AG08395 (cell line): ENCODE measurements around the gene WBP2NL.

Source experiments
- DNase-seq: peaks from one replicate; pipeline ENCODE4 v3.0.0; 2012; ENCODE audit warnings: mixed read lengths, low spot score

Gene WBP2NL

DNA sequence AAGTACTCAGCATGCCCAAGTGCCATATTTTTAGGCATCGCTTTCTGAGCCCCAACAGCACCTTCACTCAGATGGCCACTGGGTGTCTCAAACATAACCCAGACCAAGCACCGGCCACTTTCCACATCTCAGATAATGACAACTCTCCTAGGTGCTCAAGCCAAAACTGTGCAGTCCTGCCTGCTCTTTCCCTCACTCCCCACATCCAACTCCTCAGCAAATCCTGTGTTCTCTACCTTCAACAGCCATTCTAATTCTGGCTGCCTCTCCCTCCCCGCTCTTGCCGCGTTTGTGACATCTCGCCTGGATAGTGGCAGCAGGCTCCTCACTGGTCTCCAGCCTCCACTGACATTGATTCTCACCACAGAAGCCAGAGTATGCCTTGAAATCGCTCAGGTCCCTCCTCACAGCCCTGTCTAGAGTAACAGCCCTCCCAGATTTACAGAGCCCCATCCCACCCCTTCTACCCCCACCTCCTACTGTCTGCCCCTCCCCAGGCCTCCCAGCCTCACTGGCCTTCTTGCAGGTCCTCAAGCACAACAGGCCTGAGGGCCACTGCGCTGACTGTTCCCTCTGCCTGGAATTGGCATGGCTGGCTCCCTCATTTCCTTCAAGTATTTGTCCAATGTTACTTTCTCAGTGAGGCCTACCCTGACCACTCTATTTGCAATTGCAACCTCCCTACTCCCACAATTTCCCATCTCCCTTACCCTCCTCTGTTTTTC lies 74.2 kb downstream of the WBP2NL start:
- no peak for DNase-seq

DNA sequence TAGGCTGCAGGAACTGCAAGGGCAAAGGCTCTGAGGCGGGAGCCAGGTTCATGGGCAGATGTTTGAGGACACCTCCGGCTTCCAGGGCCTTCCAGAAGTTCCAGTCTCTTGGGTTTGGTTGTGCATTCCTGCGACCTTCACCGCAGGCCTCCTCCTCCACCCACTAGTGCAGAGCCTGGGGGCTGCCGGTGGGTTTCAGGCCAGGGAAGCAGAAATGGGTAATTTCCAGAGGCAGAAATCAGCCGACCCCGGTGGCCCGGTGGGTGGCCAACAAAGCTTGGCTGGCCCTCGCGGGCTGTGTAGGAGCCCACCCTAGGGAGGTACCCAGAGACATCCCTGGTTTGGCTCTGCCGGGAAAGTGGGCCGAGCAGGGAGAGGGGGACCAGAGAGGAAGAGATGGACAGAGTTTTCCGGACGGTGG lies 75.0 kb downstream of the WBP2NL start:
- no peak for DNase-seq

DNA sequence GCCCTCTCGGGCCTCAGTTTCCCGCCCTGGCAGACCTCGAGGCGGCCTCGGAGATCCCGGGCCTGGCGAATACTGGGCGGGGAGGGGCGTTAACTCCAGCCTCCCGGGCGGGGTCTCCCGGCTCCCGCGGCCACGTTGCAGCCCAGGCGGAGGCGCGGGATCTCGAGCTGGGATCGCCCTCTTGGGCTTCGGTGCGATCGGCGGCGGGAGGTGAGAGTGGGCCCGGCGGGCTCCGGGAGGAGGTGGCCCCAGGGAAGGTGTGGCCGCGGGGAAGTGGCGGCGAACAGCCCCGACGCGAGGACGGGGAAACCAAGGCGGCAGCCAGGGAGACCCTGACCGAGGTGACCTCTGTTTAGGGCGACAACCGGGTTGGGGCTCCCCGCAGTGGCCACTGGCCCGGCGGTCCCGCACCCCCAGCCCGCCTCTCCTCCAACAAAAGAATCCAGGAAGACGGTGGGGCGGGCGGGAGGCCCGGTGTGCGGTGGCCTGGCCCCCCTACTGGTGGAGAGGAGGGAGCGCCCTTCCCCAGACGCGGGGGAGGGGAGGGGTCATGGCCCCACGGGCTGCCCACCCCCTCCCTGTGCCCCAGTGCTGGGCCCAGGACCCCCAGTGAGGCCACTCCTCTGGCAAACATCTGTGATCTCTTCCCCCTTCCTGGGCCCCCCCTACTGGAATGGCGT lies 75.7 kb downstream of the WBP2NL start, which contains the start of gene PHETA2:
Gene PHETA2, plus strand, starts transcription at position 117 of the 680 bp plus-strand sequence. CDS start 3,046 bp downstream, outside the sequence.
- peak; percentile 50 for DNase-seq

DNA sequence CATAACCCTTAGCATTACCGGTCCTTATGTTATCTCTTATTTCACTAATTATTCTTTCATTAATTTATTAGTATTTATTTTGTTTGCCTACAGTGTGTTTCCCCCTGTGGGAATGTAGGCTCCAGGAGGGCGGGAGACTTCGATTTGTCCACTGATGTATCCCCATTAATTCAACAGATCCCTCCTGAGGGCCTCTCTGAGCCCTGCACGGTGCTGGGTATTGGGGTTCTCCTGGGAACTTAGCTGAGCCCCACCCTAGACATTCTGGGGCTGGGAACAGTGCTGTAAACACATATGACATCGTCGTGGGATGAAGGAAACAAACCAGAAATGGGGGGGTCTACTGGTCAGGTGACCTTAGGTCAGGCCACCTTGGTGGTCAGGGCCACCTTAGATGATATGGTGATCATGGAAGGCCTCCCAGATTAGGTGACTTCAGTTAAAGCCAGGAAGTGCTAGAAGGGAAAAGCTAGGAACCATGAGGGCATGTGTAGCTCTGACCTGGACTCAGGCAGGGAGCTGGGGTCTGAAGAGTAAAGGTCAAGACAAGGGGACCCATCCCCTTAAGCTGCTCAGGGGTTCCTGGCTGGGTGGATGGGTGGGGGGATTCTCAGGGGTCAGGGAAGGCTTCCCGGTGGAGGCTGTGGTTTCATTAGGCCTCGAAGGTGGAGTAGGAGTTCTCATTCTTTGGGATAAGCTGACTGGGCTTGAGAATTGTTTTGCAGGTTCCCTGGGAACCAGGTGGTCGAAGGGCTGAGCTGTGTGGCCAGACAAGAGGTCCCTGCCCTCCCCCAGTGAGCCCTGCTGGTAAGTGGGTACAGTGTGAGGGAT lies 76.5 kb downstream of the WBP2NL start:
- DNase-seq, result no peak

DNA sequence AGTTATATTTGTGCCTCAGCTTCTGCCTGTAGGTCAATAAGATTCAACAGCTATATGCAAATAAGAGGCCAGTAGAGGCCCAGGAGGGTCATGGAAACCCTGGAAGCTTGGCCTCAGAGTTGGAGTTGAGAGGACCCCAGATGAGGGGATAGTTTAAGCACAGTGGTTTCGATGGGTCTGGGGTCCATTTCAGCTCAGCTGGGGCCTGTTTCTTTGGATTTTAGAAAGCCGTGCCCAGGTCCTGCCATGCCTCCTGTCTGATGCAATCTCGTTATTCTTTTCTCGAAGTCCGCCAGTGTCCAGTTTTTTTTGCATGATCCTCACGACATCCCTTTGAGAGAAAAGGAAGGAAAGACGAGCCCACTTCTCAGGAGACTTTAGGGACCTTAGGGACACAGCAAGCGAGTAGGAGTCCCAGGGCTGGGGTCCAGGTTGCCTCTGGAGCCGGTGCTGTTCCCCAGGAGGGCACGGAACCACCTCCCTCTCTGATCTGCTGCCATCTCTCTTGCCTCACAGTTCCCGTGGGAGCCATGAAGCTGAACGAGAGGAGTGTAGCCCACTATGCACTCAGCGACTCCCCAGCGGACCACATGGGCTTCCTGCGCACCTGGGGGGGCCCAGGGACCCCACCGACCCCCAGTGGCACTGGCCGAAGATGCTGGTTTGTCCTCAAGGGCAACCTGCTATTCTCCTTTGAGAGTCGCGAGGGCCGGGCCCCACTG lies 78.3 kb downstream of the WBP2NL start:
- DNase-seq, result no peak

DNA sequence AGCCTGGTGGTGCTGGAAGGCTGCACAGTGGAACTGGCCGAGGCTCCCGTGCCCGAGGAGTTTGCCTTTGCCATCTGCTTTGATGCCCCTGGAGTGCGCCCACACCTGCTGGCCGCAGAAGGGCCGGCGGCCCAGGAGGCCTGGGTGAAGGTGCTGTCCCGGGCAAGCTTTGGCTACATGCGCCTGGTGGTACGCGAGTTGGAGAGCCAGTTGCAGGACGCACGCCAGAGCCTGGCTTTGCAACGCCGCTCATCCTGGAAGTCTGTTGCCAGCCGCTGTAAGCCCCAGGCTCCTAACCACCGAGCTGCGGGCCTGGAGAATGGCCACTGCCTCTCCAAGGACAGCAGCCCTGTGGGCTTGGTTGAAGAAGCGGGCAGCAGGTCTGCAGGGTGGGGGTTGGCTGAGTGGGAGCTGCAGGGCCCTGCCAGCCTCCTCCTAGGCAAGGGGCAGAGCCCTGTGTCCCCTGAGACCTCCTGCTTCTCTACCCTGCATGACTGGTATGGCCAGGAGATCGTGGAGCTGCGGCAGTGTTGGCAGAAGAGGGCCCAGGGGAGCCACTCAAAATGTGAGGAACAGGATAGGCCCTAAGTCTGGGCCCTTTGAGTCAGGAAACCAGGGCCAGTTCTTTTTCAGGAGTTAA lies 79.0 kb downstream of the WBP2NL start:
- no peak for DNase-seq
